Ishikawa (cell line): ENCODE results near the gene TSC22D1.

Source experiments
- CEBPB ChIP-seq: IDR thresholded peaks from 2 replicates; pipeline ENCODE4 v1.6.1; 2012
- CREB1 ChIP-seq: IDR thresholded peaks from 2 replicates; pipeline ENCODE4 v1.6.1; 2012; ENCODE audit warnings: low read depth
- EGR1 ChIP-seq: IDR thresholded peaks from 2 replicates; pipeline ENCODE4 v1.6.1; 2012
- EP300 ChIP-seq: IDR thresholded peaks from 2 replicates; pipeline ENCODE4 v1.6.1; 2012; ENCODE audit warnings: borderline replicate concordance
- FOXM1 ChIP-seq: IDR thresholded peaks from 2 replicates; pipeline ENCODE4 v1.6.1; 2012; ENCODE audit warnings: low read depth, borderline replicate concordance
- NFIC ChIP-seq: IDR thresholded peaks from 2 replicates; pipeline ENCODE4 v1.6.1; 2012
- RAD21 ChIP-seq: IDR thresholded peaks from 2 replicates; pipeline ENCODE4 v1.6.1; 2012; ENCODE audit warnings: low read depth
- REST ChIP-seq: IDR thresholded peaks from 2 replicates; pipeline ENCODE4 v1.6.1; 2012; ENCODE audit warnings: low read depth, mild to moderate bottlenecking
- TAF1 ChIP-seq: IDR thresholded peaks from 2 replicates; pipeline ENCODE4 v1.6.1; 2012; ENCODE audit warnings: low read depth, mild to moderate bottlenecking
- TCF12 ChIP-seq: IDR thresholded peaks from 2 replicates; pipeline ENCODE4 v1.6.1; 2012; ENCODE audit warnings: low read depth
- TEAD4 ChIP-seq: IDR thresholded peaks from 2 replicates; pipeline ENCODE4 v1.6.1; 2012
- YY1 ChIP-seq: IDR thresholded peaks from 2 replicates; pipeline ENCODE4 v1.6.1; 2012; ENCODE audit warnings: low read depth
- ZBTB7A ChIP-seq: IDR thresholded peaks from 2 replicates; pipeline ENCODE4 v1.6.1; 2012; ENCODE audit warnings: low read depth
- TF ChIP-seq, protein P1 (sequence below): IDR thresholded peaks from 2 replicates; pipeline ENCODE4 v1.6.1; 2012
- TF ChIP-seq, protein P2 (sequence below): IDR thresholded peaks from 2 replicates; pipeline ENCODE4 v1.6.1; 2012

TSC22D1 gene

DNA sequence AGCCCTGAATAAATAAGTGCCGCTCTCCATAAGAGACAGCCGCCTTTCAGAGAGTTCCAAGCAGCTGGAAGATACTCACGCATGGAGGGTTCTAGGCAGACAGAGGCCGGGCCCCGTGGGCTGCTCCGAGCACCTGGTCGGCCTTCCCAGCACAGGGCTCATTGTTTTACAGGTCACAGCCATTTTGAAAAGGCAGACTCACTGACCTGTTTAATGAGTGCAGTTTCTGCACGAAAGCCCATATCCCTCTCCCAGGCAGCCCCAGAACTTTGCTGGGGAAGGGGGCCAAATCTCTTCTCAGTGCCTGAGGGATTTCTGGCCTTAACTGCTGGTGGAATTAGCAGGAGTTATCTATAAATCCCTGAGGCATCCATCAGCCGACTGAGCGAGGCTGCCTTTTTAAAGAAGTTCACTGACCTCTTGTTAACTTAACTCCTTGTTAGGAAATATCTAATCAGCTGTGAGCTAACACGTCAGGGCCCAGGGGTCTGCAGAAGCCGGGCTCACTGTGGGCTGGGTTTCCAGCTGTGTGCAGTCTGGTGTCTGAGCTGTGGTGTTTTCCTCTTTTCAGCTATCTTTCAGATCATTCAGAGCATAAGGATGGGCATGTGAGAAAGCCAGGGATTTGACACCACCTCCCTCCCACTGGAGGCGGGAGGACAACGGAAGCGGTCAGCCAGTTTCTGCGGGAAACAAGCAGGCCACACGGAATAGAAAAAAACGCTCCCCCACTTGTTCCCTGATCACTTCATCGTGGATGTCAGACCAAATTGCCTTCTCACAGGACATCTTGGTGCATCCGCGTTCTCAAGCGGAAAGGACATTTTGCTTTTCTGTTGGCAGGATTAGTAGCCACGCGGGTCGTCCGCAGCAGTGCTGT, 179.2 kb downstream of the TSC22D1 start:
- TF ChIP-seq EP300, result no peak
- TF ChIP-seq CEBPB, result no peak

- no peak for TF ChIP-seq CEBPB
Observed at GRCh38 chr13:44395976-44396694, 180.0 kb downstream of the TSC22D1 start.

DNA sequence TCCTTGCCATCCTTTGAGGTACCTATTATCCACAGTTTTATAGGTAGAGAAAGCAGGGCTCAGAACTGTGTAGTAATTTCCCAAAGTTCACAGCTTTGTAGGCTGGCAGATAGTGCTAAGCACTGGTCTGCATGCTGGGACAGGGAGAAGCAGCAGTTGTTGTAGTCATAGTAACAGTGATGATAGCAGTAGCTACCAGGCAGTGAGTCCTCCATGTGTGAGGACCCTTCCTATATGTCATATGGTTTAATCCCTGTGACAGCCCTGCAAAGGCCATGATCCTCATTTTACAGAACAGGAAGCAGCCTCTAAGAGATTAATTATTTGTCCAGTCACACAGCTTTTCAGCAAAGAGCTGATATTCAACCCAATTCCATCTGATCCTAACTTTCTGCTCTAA, 181.5 kb downstream of the TSC22D1 start:
- TF ChIP-seq FOXM1 (no peak), REST (no peak), CEBPB (no peak), YY1 (no peak), CREB1 (no peak), ZBTB7A (no peak), NFIC (no peak), RAD21 (no peak), TAF1 (no peak), EGR1 (no peak), EP300 (no peak)
- TF ChIP-seq, protein P1, sequence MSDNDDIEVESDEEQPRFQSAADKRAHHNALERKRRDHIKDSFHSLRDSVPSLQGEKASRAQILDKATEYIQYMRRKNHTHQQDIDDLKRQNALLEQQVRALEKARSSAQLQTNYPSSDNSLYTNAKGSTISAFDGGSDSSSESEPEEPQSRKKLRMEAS, result no peak
- TF ChIP-seq, protein P2, sequence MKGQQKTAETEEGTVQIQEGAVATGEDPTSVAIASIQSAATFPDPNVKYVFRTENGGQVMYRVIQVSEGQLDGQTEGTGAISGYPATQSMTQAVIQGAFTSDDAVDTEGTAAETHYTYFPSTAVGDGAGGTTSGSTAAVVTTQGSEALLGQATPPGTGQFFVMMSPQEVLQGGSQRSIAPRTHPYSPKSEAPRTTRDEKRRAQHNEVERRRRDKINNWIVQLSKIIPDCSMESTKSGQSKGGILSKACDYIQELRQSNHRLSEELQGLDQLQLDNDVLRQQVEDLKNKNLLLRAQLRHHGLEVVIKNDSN, result no peak

DNA sequence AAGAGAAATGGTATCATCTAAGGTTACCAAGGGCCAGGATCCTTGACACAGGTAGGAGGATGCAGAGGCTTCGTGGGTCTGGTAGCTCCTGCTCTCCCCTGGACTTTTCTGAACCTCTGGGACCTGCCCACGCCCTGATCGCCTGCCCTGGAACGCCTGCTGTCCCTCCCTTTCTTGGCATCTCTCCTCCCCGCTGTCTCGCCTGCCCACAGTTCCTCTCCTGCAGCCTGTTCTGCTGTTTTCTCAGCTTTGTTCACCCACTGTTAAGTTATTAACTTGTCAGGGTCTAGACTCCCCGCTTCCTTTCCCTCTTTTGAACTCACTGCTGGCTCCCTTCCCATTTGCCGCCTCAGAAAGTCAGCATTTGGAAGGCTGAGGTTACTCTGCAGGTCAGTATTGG, 182.7 kb downstream of the TSC22D1 start:
- TF ChIP-seq FOXM1 (no peak), NFIC (peak; percentile 41; the same call in 1 of the 2 replicates)

DNA sequence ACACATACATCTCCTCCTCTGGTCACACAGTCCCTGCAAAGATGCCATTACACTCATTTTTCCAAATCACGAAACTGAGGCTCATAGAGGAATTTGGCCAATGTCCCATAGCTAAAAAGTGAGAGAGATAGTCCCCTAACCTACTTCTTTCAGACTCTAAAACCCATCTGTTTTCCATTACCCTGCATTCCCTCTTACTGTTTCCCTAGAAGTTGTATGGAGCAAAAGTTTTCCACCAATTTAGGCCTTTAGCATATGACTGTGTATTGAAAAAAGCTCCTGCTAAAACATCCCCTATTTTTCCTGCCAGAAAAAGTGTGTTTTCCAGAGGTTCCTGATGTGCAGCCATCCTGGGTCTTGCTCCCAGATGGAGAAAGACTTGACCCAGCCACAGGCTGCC, 186.3 kb downstream of the TSC22D1 start:
- TF ChIP-seq CEBPB (no peak), ZBTB7A (no peak), REST (no peak), TAF1 (no peak), EGR1 (no peak), TCF12 (no peak), EP300 (no peak), NFIC (no peak), CREB1 (no peak), RAD21 (no peak), TEAD4 (no peak), FOXM1 (no peak), YY1 (no peak)
- TF ChIP-seq, protein P2, result no peak
- TF ChIP-seq, protein P1, result no peak

GRCh38 chr13:44389060-44389666, 187.0 kb downstream of the TSC22D1 start:
- TF ChIP-seq REST (no peak), NFIC (no peak), EGR1 (no peak), RAD21 (no peak), ZBTB7A (no peak), TEAD4 (no peak), FOXM1 (no peak), EP300 (no peak), YY1 (no peak), TAF1 (no peak), CEBPB (no peak), CREB1 (no peak), TCF12 (no peak)
- TF ChIP-seq, protein P2, result no peak
- TF ChIP-seq, protein P1, result no peak
